ENCODE data around the gene ZFYVE21. TPM values are rescaled to one million over a fixed set of nuclear protein-coding genes. Genes with fewer than 3 reads are reported as not detected.

Gene ZFYVE21
- total RNA-seq, 1 experiment from 2014 or later: 49.7 TPM

DNA sequence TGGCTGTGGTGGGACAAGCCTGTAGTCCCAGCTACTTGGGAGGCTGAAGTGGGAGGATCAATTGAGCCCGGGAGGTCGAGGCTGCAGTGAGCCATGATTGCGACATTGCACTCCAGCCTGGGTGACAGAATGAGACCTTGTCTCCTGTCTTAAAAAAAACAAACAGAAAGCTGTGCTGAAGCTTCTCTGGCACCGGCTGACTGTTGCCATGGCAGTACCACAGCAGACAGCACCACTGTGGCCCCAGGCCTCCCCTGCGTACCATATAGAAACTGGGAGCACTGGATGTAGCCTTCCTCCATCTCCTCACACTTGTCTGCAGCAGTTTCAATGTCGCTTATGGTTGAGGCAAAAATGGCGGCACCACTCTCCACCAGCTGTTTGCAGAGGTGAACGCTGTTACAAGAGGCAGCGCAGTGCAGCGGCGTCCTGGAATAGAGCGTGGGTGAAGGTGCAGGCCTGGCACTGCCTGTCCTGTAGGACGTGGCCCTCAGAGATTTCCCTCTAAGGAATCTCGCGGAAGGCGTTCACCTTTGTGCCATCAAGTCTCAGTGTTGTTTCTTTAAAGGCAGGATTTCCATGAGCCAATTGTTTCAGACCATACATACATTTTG is 21.9 kb downstream of the ZFYVE21 start:
- Histone ChIP-seq H3K23ac (ENCODE audit: insufficient read length, low read depth, low read length) (no peak overlapping the region), H3K18ac (ENCODE audit: insufficient read length, low read depth, low read length) (no peak overlapping the region), H3K9me3 (ENCODE audit: control insufficient read depth, low read depth, low read length) (no peaks in the 10 kb centered on the region), H3K27me3 (ENCODE audit: insufficient read depth, low read length) (no peaks in the 10 kb centered on the region), H3T11ph (ENCODE audit: low read length) (no peak overlapping the region), H2BK12ac (ENCODE audit: insufficient read length, low read depth, low read length) (no peak overlapping the region), H2AK5ac (ENCODE audit: insufficient read length, low read length) (no peak overlapping the region), H4K91ac (ENCODE audit: insufficient read length, low read depth, low read length) (no peak overlapping the region), H2BK20ac (ENCODE audit: low read depth, low read length, poor library complexity, severe bottlenecking) (no peak overlapping the region), H3K79me1 (ENCODE audit: insufficient read depth, low read depth, low read length, poor library complexity, severe bottlenecking) (no peaks in the 10 kb centered on the region), H2AFZ (ENCODE audit: low read length) (no peak overlapping the region), H3K9ac (ENCODE audit: extremely low read depth, insufficient read length, low read length) (no peak overlapping the region), H3K14ac (ENCODE audit: insufficient read depth, low read length) (no peak overlapping the region), H4K8ac (replicated peaks; ENCODE audit: insufficient read length, low read depth, low read length) (no peak overlapping the region), H2BK15ac (ENCODE audit: low read depth, low read length) (no peak overlapping the region), H3K23me2 (ENCODE audit: insufficient read length, low read depth, low read length, poor library complexity, severe bottlenecking) (no peaks in the 10 kb centered on the region), H2BK5ac (ENCODE audit: insufficient read length, low read length) (no peak overlapping the region), H4K20me1 (ENCODE audit: control insufficient read depth, insufficient read depth, insufficient read length) (peaks cover 3% of the 10 kb centered on the region), H3K79me2 (ENCODE audit: insufficient read depth, low read length) (no peaks in the 10 kb centered on the region), H3K4me2 (ENCODE audit: insufficient read depth, insufficient read length, low read length) (no peak overlapping the region), H3K4me1 (ENCODE audit: insufficient read depth, low read length) (peaks cover 2% of the 10 kb centered on the region; the same call in 1 of the 2 replicates), H2BK120ac (ENCODE audit: low read depth, low read length, poor library complexity, severe bottlenecking) (no peak overlapping the region), H3K56ac (ENCODE audit: insufficient read length, low read depth, low read length) (no peak overlapping the region), H4K5ac (ENCODE audit: insufficient read length, low read depth, low read length) (no peak overlapping the region), H3K27ac (ENCODE audit: insufficient read length, low read depth, low read length) (no peak overlapping the region), H3K4ac (ENCODE audit: low read depth, low read length) (no peak overlapping the region)
- no peak overlapping the region for H3K4me3 Mint-ChIP-seq
- no peaks in the 10 kb centered on the region for H3K9me3 Mint-ChIP-seq
- DNase-seq: no peak
- H3K27ac Mint-ChIP-seq: no peak overlapping the region; a peak in 1 of 7 replicates
- WGBS (ENCODE audit: extremely low coverage, insufficient read length, low lambda C conversion rate): no CpG with 5 or more reads among the region's 16 CpGs
- peaks cover 15% of the 10 kb centered on the region in 2 experiments for H3K4me1 Mint-ChIP-seq
- no peak for TF ChIP-seq CTCF (conservative IDR thresholded peaks at IDR 0.05)
- H3K36me3 Mint-ChIP-seq (ENCODE audit: insufficient read depth in 1 of 3, low read depth in 3 of 3): peaks cover 3 to 39% (median 22%) of the 10 kb centered on the region in 3 experiments
- no peaks in the 10 kb centered on the region for H3K27me3 Mint-ChIP-seq (ENCODE audit: low read depth)
